Type B pancreatic cell (in vitro differentiated cells): ENCODE data around the gene FAT2. TPM values are rescaled to one million over a fixed set of nuclear protein-coding genes. Genes with fewer than 3 reads are reported as not detected.

ENCODE experiments used
- DNase-seq: peaks from one replicate; pipeline ENCODE4 v3.0.0; 2021; ENCODE audit warnings: mixed read lengths; ENCODE audit not compliant: unreplicated experiment; ENCODE audit errors: extremely low spot score
- H3K27ac Mint-ChIP-seq: 2 replicates; pipeline ENCODE4 v1.8.0; 2021; ENCODE audit warnings: mild to moderate bottlenecking, mixed read lengths
- H3K27me3 Mint-ChIP-seq: 2 replicates; pipeline ENCODE4 v1.8.0; 2021; ENCODE audit warnings: mixed read lengths
- H3K36me3 Mint-ChIP-seq: 2 replicates; pipeline ENCODE4 v1.8.0; 2021; ENCODE audit warnings: mixed read lengths
- H3K4me1 Mint-ChIP-seq: one replicate; pipeline ENCODE4 v1.8.0; 2021; ENCODE audit warnings: mixed read lengths; ENCODE audit not compliant: unreplicated experiment
- H3K4me3 Mint-ChIP-seq: 2 replicates; pipeline ENCODE4 v1.8.0; 2021; ENCODE audit warnings: mild to moderate bottlenecking, mixed read lengths
- H3K9me3 Mint-ChIP-seq: 2 replicates; pipeline ENCODE4 v1.8.0; 2021; ENCODE audit warnings: mixed read lengths
- CTCF ChIP-seq: fragments of 200-600 bp; sonication (generic); conservative IDR thresholded peaks from 2 replicates; pipeline ENCODE4 v1.5.0; 2021; ENCODE audit warnings: antibody characterized with exemption, mild to moderate bottlenecking
- long read RNA-seq: library from polyadenylated mRNA; unstranded; transcript quantifications from one replicate; pipeline ENCODE4 v2.0.0, GENCODE V29; 2020
- total RNA-seq: library from RNA; stranded (reverse); gene quantifications from 2 replicates; pipeline ENCODE4 v1.2.1, GENCODE V29; 2021; ENCODE audit warnings: low replicate concordance

Gene FAT2
- total RNA-seq = 0.80 and 1.5 TPM in 2 replicates
- long read RNA-seq = 0 reads

- Mint-ChIP-seq H3K4me1 (peaks cover 14% of the 10 kb centered on the region), H3K36me3 (no peaks in the 10 kb centered on the region), H3K4me3 (peak within 1 kb of the TSS; percentile 49), H3K9me3 (no peaks in the 10 kb centered on the region), H3K27ac (no peak within 1 kb of the TSS), H3K27me3 (peaks cover 3% of the 10 kb centered on the region)
- no peak for TF ChIP-seq CTCF
- DNase-seq = no peak
These were observed at the start of gene FAT2 for GRCh38 chr5:151591144-151591819. TSS of gene FAT2 (minus strand) at chr5:151591331. CDS start at chr5:151568931, 22,400 bp downstream.

- DNase-seq = no peak
- no peaks in the 10 kb centered on the region for H3K36me3 Mint-ChIP-seq
- peaks cover 12% of the 10 kb centered on the region for H3K27me3 Mint-ChIP-seq
- H3K4me1 Mint-ChIP-seq = no peaks in the 10 kb centered on the region
- H3K27ac Mint-ChIP-seq = no peak overlapping the region
- no peaks in the 10 kb centered on the region for H3K9me3 Mint-ChIP-seq
- no peak for TF ChIP-seq CTCF
- no peak overlapping the region for H3K4me3 Mint-ChIP-seq
These were observed 47.5 kb upstream of the FAT2 start for GRCh38 chr5:151638619-151639018.

- H3K36me3 Mint-ChIP-seq = no peaks in the 10 kb centered on the region
- no peaks in the 10 kb centered on the region for H3K4me1 Mint-ChIP-seq
- peaks cover 12% of the 10 kb centered on the region for H3K27me3 Mint-ChIP-seq
- TF ChIP-seq CTCF = no peak
- no peak for DNase-seq
- H3K27ac Mint-ChIP-seq = no peak overlapping the region
- no peaks in the 10 kb centered on the region for H3K9me3 Mint-ChIP-seq
- H3K4me3 Mint-ChIP-seq = no peak overlapping the region
These were observed 46.5 kb upstream of the FAT2 start for GRCh38 chr5:151637676-151638075.

- Mint-ChIP-seq H3K4me3 (no peak overlapping the region), H3K27me3 (peaks cover 16% of the 10 kb centered on the region), H3K27ac (no peak overlapping the region), H3K9me3 (no peaks in the 10 kb centered on the region), H3K36me3 (no peaks in the 10 kb centered on the region), H3K4me1 (no peaks in the 10 kb centered on the region)
- no peak for TF ChIP-seq CTCF
- DNase-seq = no peak
These were observed 42.8 kb upstream of the FAT2 start for GRCh38 chr5:151633892-151634291.

- H3K27ac Mint-ChIP-seq = no peak overlapping the region
- no peaks in the 10 kb centered on the region for H3K9me3 Mint-ChIP-seq
- peaks cover 8% of the 10 kb centered on the region for H3K27me3 Mint-ChIP-seq
- no peaks in the 10 kb centered on the region for H3K4me1 Mint-ChIP-seq
- no peak for TF ChIP-seq CTCF
- no peak overlapping the region for H3K4me3 Mint-ChIP-seq
- DNase-seq = no peak
- no peaks in the 10 kb centered on the region for H3K36me3 Mint-ChIP-seq
These were observed 41.8 kb upstream of the FAT2 start for GRCh38 chr5:151632941-151633340.
